HUES6 (cell line): ENCODE data around the gene ADGRD1.

ENCODE experiments used
- H3K27ac ChIP-seq: 2 replicates; pipeline ENCODE4 v1.7.0; 2013; ENCODE audit warnings: low read depth, mild to moderate bottlenecking, low read length, inconsistent platforms
- H3K27me3 ChIP-seq: 2 replicates; pipeline ENCODE4 v1.6.1; 2013; ENCODE audit warnings: low read length; ENCODE audit not compliant: control insufficient read depth, insufficient read depth
- H3K36me3 ChIP-seq: 2 replicates; pipeline ENCODE4 v1.6.1; 2013; ENCODE audit warnings: low read length; ENCODE audit not compliant: control insufficient read depth, insufficient read depth
- H3K4me1 ChIP-seq: 2 replicates; pipeline ENCODE4 v1.6.1; 2013; ENCODE audit warnings: low read length; ENCODE audit not compliant: control insufficient read depth, insufficient read depth
- H3K4me3 ChIP-seq: 2 replicates; pipeline ENCODE4 v1.5.1; 2013; ENCODE audit warnings: low read depth, low read length
- H3K9ac ChIP-seq: one replicate; pipeline ENCODE4 v1.6.1; 2013; ENCODE audit warnings: mild to moderate bottlenecking, low read length
- H3K9me3 ChIP-seq: 2 replicates; pipeline ENCODE4 v1.6.1; 2013; ENCODE audit warnings: low read depth, low read length; ENCODE audit not compliant: control insufficient read depth, insufficient read depth

Gene ADGRD1

GRCh38 chr12:131133015-131133905 is 179.6 kb downstream of the ADGRD1 start:
- H3K27ac ChIP-seq = no peak overlapping the region
- no peaks in the 10 kb centered on the region for H3K9me3 ChIP-seq
- no peaks in the 10 kb centered on the region for H3K36me3 ChIP-seq
- no peaks in the 10 kb centered on the region for H3K4me1 ChIP-seq
- peaks cover 10% of the 10 kb centered on the region; the same call in 1 of the 2 replicates for H3K27me3 ChIP-seq
- H3K9ac ChIP-seq = no peak overlapping the region
- H3K4me3 ChIP-seq = no peak overlapping the region

GRCh38 chr12:131133994-131134393 is 180.3 kb downstream of the ADGRD1 start:
- peaks cover 10% of the 10 kb centered on the region; the same call in 1 of the 2 replicates for H3K27me3 ChIP-seq

GRCh38 chr12:131134523-131135310 is 181.0 kb downstream of the ADGRD1 start:
- no peaks in the 10 kb centered on the region for H3K4me1 ChIP-seq
- H3K36me3 ChIP-seq = no peaks in the 10 kb centered on the region
- no peaks in the 10 kb centered on the region for H3K9me3 ChIP-seq
- H3K4me3 ChIP-seq = no peak overlapping the region
- peaks cover 10% of the 10 kb centered on the region; the same call in 1 of the 2 replicates for H3K27me3 ChIP-seq
- no peak overlapping the region for H3K9ac ChIP-seq
- no peak overlapping the region for H3K27ac ChIP-seq

More at GRCh38 chr12:131133994-131134393, 180.3 kb downstream of the ADGRD1 start:
- H3K9me3 ChIP-seq = no peaks in the 10 kb centered on the region
- no peaks in the 10 kb centered on the region for H3K36me3 ChIP-seq
- H3K9ac ChIP-seq = no peak overlapping the region
- no peak overlapping the region for H3K27ac ChIP-seq
- no peak overlapping the region for H3K4me3 ChIP-seq
- no peaks in the 10 kb centered on the region for H3K4me1 ChIP-seq

GRCh38 chr12:131135311-131135785 is 181.6 kb downstream of the ADGRD1 start:
- Histone ChIP-seq H3K36me3 (no peaks in the 10 kb centered on the region), H3K9ac (no peak overlapping the region), H3K9me3 (no peaks in the 10 kb centered on the region), H3K4me1 (no peaks in the 10 kb centered on the region), H3K4me3 (no peak overlapping the region), H3K27ac (no peak overlapping the region), H3K27me3 (peaks cover 10% of the 10 kb centered on the region; the same call in 1 of the 2 replicates)

GRCh38 chr12:131135786-131136538 is 182.3 kb downstream of the ADGRD1 start:
- Histone ChIP-seq H3K4me1 (no peaks in the 10 kb centered on the region), H3K36me3 (no peaks in the 10 kb centered on the region), H3K27ac (no peak overlapping the region), H3K27me3 (peaks cover 10% of the 10 kb centered on the region; the same call in 1 of the 2 replicates), H3K9me3 (no peaks in the 10 kb centered on the region), H3K9ac (no peak overlapping the region), H3K4me3 (no peak overlapping the region)

GRCh38 chr12:131136539-131136872 is 182.8 kb downstream of the ADGRD1 start:
- H3K27me3 ChIP-seq = peaks cover 6% of the 10 kb centered on the region; the same call in 1 of the 2 replicates
- no peak overlapping the region for H3K27ac ChIP-seq
- H3K4me1 ChIP-seq = no peaks in the 10 kb centered on the region; the same call in 1 of the 2 replicates
- no peak overlapping the region for H3K4me3 ChIP-seq
- H3K36me3 ChIP-seq = no peaks in the 10 kb centered on the region
- H3K9me3 ChIP-seq = no peaks in the 10 kb centered on the region
- H3K9ac ChIP-seq = no peak overlapping the region

- no peaks in the 10 kb centered on the region; the same call in 1 of the 2 replicates for H3K4me1 ChIP-seq
- no peak overlapping the region for H3K27ac ChIP-seq
- no peak overlapping the region for H3K4me3 ChIP-seq
- H3K9me3 ChIP-seq = no peaks in the 10 kb centered on the region
- no peaks in the 10 kb centered on the region for H3K36me3 ChIP-seq
- H3K9ac ChIP-seq = no peak overlapping the region
- H3K27me3 ChIP-seq = no peaks in the 10 kb centered on the region
Observed at GRCh38 chr12:131137009-131137835, 183.5 kb downstream of the ADGRD1 start.

- Histone ChIP-seq H3K4me3 (no peak overlapping the region), H3K9me3 (no peaks in the 10 kb centered on the region), H3K27ac (no peak overlapping the region), H3K4me1 (no peaks in the 10 kb centered on the region; the same call in 1 of the 2 replicates), H3K27me3 (no peaks in the 10 kb centered on the region), H3K9ac (no peak overlapping the region), H3K36me3 (no peaks in the 10 kb centered on the region)
Observed at GRCh38 chr12:131137836-131138637, 184.3 kb downstream of the ADGRD1 start.

- Histone ChIP-seq H3K9me3 (no peaks in the 10 kb centered on the region), H3K4me1 (no peaks in the 10 kb centered on the region; the same call in 1 of the 2 replicates), H3K27me3 (no peaks in the 10 kb centered on the region), H3K27ac (no peak overlapping the region), H3K36me3 (no peaks in the 10 kb centered on the region), H3K4me3 (no peak overlapping the region), H3K9ac (no peak overlapping the region)
Observed at GRCh38 chr12:131138638-131139362, 185.1 kb downstream of the ADGRD1 start.
